GM12878 (cell line): ENCODE results near the gene NEK8. TPM values are rescaled to one million over a fixed set of nuclear protein-coding genes. Genes with fewer than 3 reads are reported as not detected.

Source experiments
- ATAC-seq: fragments of 200-7000 bp; cut with Tn5 transposase; 3 replicates; pipeline ENCODE4 v1.9.1; 2020; ENCODE audit warnings: mild to moderate bottlenecking, moderate library complexity
- BruUV-seq: library from RNA; stranded (reverse); fragments of 400-500 nt; replicated peaks from 2 replicates; lab custom pipeline; 2021; lab: Mats Ljungman, UMichigan
- CTCF ChIA-PET: fragments of 300-600 bp; sonication (Branson Sonifier 250); formaldehyde crosslinking; extraction: SDS; loops from one replicate; lab custom pipeline; 2021; ENCODE audit warnings: inconsistent platforms; lab: Yijun Ruan, JAX
- POLR2A ChIA-PET: fragments of 350-600 bp; formaldehyde crosslinking; extraction: SDS; loops from one replicate; lab custom pipeline; 2021; ENCODE audit warnings: inconsistent platforms; lab: Charles Lee
- RAD21 ChIA-PET: fragments of 300-600 bp; sonication (Branson Sonifier 250); formaldehyde crosslinking; loops from one replicate; lab custom pipeline; 2023; ENCODE audit warnings: antibody characterized with exemption; ENCODE audit not compliant: unreplicated experiment; lab: Charles Lee
- SMC1A ChIA-PET: fragments of 300-600 bp; sonication (Branson Sonifier 250); formaldehyde crosslinking; loops from one replicate; lab custom pipeline; 2023; ENCODE audit not compliant: unreplicated experiment, uncharacterized antibody; lab: Charles Lee
- DNase-seq: peaks from one replicate; pipeline ENCODE4 v3.0.0-alpha.2; 2011; ENCODE audit warnings: low read depth, low spot score
- FAIRE-seq: peaks from 3 replicates; lab custom pipeline; 2011; peaks lifted over from hg19 to GRCh38; lab: Jason Lieb, UNC
- H2AFZ ChIP-seq: 2 replicates; pipeline ENCODE4 v1.6.0; 2011; ENCODE audit warnings: low read depth, low read length, control low read depth; ENCODE audit not compliant: control insufficient read depth
- H3K27ac ChIP-seq: 2 replicates; pipeline ENCODE4 v1.5.1; 2011; ENCODE audit warnings: control low read depth; ENCODE audit not compliant: control insufficient read depth, insufficient read depth
- H3K27me3 ChIP-seq, 2 experiments: replicated peaks in 1 of 2; 2 replicates each; pipeline versions ENCODE4 v1.6.0 to v1.6.1; 2011; ENCODE audit warnings: low read length in 1 of 2; ENCODE audit not compliant: control insufficient read depth in 2 of 2, insufficient read depth in 2 of 2
- H3K36me3 ChIP-seq, 2 experiments: 2 replicates each; pipeline ENCODE4 v1.5.1; 2011; ENCODE audit warnings: low read length in 1 of 2; ENCODE audit not compliant: control insufficient read depth in 2 of 2, insufficient read depth in 2 of 2
- H3K4me1 ChIP-seq: 2 replicates; pipeline ENCODE4 v1.6.1; 2011; ENCODE audit warnings: mild to moderate bottlenecking, low read length, moderate library complexity, mixed read lengths; ENCODE audit not compliant: control insufficient read depth, insufficient read depth
- H3K4me2 ChIP-seq: 2 replicates; pipeline ENCODE4 v1.6.0; 2011; ENCODE audit warnings: control low read depth; ENCODE audit not compliant: control insufficient read depth, insufficient read depth
- H3K4me3 ChIP-seq: fragments of 200-600 bp; sonication (generic); 2 replicates; pipeline ENCODE4 v1.5.1; 2016
- H3K79me2 ChIP-seq: 2 replicates; pipeline ENCODE4 v1.6.0; 2011; ENCODE audit warnings: low read length; ENCODE audit not compliant: control insufficient read depth, insufficient read depth
- H3K9ac ChIP-seq: 2 replicates; pipeline ENCODE4 v1.8.0; 2011; ENCODE audit warnings: low read length, control low read depth, mixed read lengths; ENCODE audit not compliant: control insufficient read depth, insufficient read depth
- H3K9me3 ChIP-seq: replicated peaks from 3 replicates; pipeline ENCODE4 v1.5.1; 2011; ENCODE audit warnings: mild to moderate bottlenecking, low read length; ENCODE audit not compliant: control insufficient read depth, insufficient read depth
- H4K20me1 ChIP-seq: 2 replicates; pipeline ENCODE4 v1.6.0; 2011; ENCODE audit not compliant: control insufficient read depth, insufficient read depth
- CHD2 ChIP-seq: IDR thresholded peaks from 2 replicates; pipeline ENCODE4 v1.6.1; 2011; ENCODE audit warnings: low read depth, low read length, improper control_type of control experiment, borderline replicate concordance
- CREM ChIP-seq: IDR thresholded peaks from 2 replicates; pipeline ENCODE4 v1.6.1; 2014; ENCODE audit warnings: antibody characterized with exemption, low read depth
- EED ChIP-seq: sonication (generic); IDR thresholded peaks from 2 replicates; pipeline ENCODE4 v1.6.1; 2016; ENCODE audit warnings: antibody characterized with exemption, low read depth
- IKZF2 ChIP-seq, 2 experiments: fragments of 450-650 bp; IDR thresholded peaks; 2 replicates each; pipeline ENCODE4 v1.6.1; 2017; ENCODE audit warnings: mild to moderate bottlenecking in 2 of 2, moderate library complexity in 2 of 2
- PAX8 ChIP-seq: fragments of 450-650 bp; IDR thresholded peaks from 2 replicates; pipeline ENCODE4 v1.6.1; 2017; ENCODE audit warnings: mild to moderate bottlenecking, moderate library complexity
- POLR2A ChIP-seq: IDR thresholded peaks from 2 replicates; pipeline ENCODE4 v1.6.1; 2011; ENCODE audit warnings: low read depth, mild to moderate bottlenecking, low read length
- PRDM15 ChIP-seq: fragments of 450-650 bp; formaldehyde crosslinking; IDR thresholded peaks from 2 replicates; pipeline ENCODE4 v1.4.0; 2020; ENCODE audit warnings: mild to moderate bottlenecking, moderate library complexity
- TAF1 ChIP-seq: IDR thresholded peaks from 2 replicates; pipeline ENCODE4 v1.6.1; 2011; ENCODE audit warnings: mild to moderate bottlenecking, low read depth, low read length, borderline replicate concordance
- YBX1 ChIP-seq: fragments of 450-650 bp; IDR thresholded peaks from 2 replicates; pipeline ENCODE4 v1.6.1; 2016; ENCODE audit warnings: antibody characterized with exemption
- YY1 ChIP-seq: IDR thresholded peaks from 2 replicates; pipeline ENCODE4 v1.6.1; 2011; ENCODE audit warnings: low read depth, mild to moderate bottlenecking, low read length
- ZBTB11 ChIP-seq: fragments of 450-650 bp; formaldehyde crosslinking; IDR thresholded peaks from 2 replicates; pipeline ENCODE4 v1.5.0; 2022; ENCODE audit warnings: mild to moderate bottlenecking, missing genetic modification characterization
- ZSCAN29 ChIP-seq: fragments of 450-650 bp; IDR thresholded peaks from 2 replicates; pipeline ENCODE4 v1.6.1; 2017; ENCODE audit warnings: mild to moderate bottlenecking, moderate library complexity
- WGBS: methylation state at CpG from one replicate; pipeline ENCODE4 v1.1.6; 2016; ENCODE audit warnings: low lambda C conversion rate; ENCODE audit not compliant: insufficient replicate concordance, insufficient coverage; ENCODE audit errors: missing lambda C conversion rate; 5-methylcytosine and 5-hydroxymethylcytosine counted together
- in situ Hi-C: fragments of 300-500 bp; cut with MboI; formaldehyde crosslinking; loops from 9 replicates; pipeline ENCODE4 v1.14.3; 2018; ENCODE audit warnings: mixed read lengths
- intact Hi-C: fragments of 100-400 bp; cut with micrococcal nuclease; formaldehyde crosslinking; loops from one replicate; pipeline ENCODE4 v1.14.2; 2022; ENCODE audit not compliant: unreplicated experiment
- polyA plus RNA-seq, 11 experiments: library from polyadenylated mRNA; depleted of rRNA in 4 of 11; unstranded in 6 of 11; stranded (reverse) in 5 of 11; fragments of >200 nt; fragmentation: Nextera tagmentation in 4 of 11; fragmentation: Illumina TruSeq in 1 of 11; extraction: Ambion mirVana in 4 of 11; extraction: Trizol in 1 of 11; gene quantifications; 1 replicate in 1 of 11; 2 replicates in 10 of 11; pipeline versions ENCODE4 v1.2.1 to v1.2.3, GENCODE V29; 2011 to 2016; ENCODE audit warnings: inconsistent platforms in 2 of 11, missing spikeins in 2 of 11, low read depth in 1 of 11
- total RNA-seq, 4 experiments: library from RNA; depleted of rRNA in 3 of 4; stranded (reverse); fragments of >200 nt in 3 of 4; fragmentation: Illumina TruSeq in 1 of 4; extraction: Trizol in 1 of 4; gene quantifications; 2 replicates each; pipeline versions ENCODE4 v1.2.1 to v1.2.3, GENCODE V29; 2013 to 2021
- TF ChIP-seq, protein P1 (sequence below): fragments of 150-350 bp; IDR thresholded peaks from 2 replicates; pipeline ENCODE4 v1.6.1; 2014; ENCODE audit warnings: mild to moderate bottlenecking, low read depth, low read length
- TF ChIP-seq, protein P2 (sequence below): fragments of 450-650 bp; IDR thresholded peaks from 2 replicates; pipeline ENCODE4 v1.6.1; 2016; ENCODE audit warnings: mild to moderate bottlenecking

Gene NEK8
- total and polyA plus RNA-seq, 10 of the 15 experiments (the other 5 are each of a cell fraction or from before 2014, with no cell fraction given): 2.3 to 14.3 (median 9.4) TPM

DNA sequence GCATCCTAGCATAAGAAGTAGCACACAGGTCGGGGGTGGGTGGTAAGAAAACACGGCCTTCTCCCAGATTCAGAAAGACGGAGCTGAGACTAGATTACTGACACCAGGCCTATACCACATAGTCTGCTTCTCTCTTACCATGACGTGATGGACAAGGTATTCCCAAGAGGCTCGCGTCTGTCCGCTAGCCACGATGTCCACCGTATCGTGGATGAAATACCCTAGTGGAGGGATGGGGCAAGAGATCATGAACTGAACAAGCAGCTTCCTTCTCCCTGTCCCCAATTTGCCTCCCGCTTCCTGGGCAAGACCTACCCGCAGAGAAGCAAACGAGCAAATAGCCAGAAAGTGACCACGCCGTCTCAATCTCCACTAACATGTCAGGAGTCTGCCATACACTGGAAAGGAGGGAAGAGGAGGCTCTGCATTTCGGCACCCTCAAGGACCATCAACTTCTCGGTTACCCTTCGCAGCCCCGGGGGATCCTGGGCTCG is 3.4 kb upstream of the NEK8 start:
- Histone ChIP-seq H3K4me1 (peaks cover 23% of the 10 kb centered on the region), H3K36me3 (peaks cover 12 to 20% of the 10 kb centered on the region in 2 experiments; a peak in 3 of 4 replicates), H3K9ac (peak overlapping the region; percentile 69), H3K27me3 (no peaks in the 10 kb centered on the region), H2AFZ (no peak overlapping the region), H3K4me3 (peak overlapping the region; percentile 72), H3K9me3 (no peaks in the 10 kb centered on the region), H3K79me2 (peaks cover 37% of the 10 kb centered on the region), H3K4me2 (peak overlapping the region; percentile 82), H4K20me1 (no peaks in the 10 kb centered on the region), H3K27ac (peak overlapping the region; percentile 74)
- ChIA-PET CTCF (interaction anchor here (1.0 to 12.6 kb wide), 6 partner anchors 24 to 392 kb away, joined by 3 to 394 read pairs (median 30); partner anchors contain the start of gene BLTP2), RAD21 (interaction anchor here (1.0 to 6.8 kb wide), 8 partner anchors 10 to 228 kb away, joined by 3 to 375 read pairs (median 5); partner anchors contain the start of genes BLTP2, FLOT2, PROCA1 and TRAF4), SMC1A (interaction anchor here (0.7 to 11.3 kb wide), 9 partner anchors 10 to 1424 kb away, joined by 3 to 326 read pairs (median 3); partner anchors contain the start of genes BLTP2, PROCA1 and TRAF4), POLR2A (interaction anchor here (1.4 to 17.2 kb wide), 5 partner anchors 10 to 177 kb away, joined by 4 to 485 read pairs (median 9); partner anchors contain the start of genes BLTP2, PROCA1 and TRAF4)
- in situ Hi-C loops (loop anchor here (25.0 kb wide), 1 partner anchor 1263 kb away; the partner anchor contains the start of gene KSR1), intact Hi-C loops (loop anchor here (5.0 to 10.0 kb wide), 2 partner anchors 117 to 390 kb away; partner anchors contain the start of gene FAM222B)
- FAIRE-seq (no peak), ATAC-seq (no peak), DNase-seq (no peak)
- BruUV-seq: no TSS peak
- WGBS: 2% methylated on average over 20 of the region's 20 CpGs
- TF ChIP-seq CHD2 (peak; percentile 26; the same call in 1 of the 2 replicates), POLR2A (peak; percentile 41), PAX8 (no peak), EED (no peak), TAF1 (no peak), IKZF2 (IDR thresholded peaks at IDR 0.05) (0 out of 4 replicates have a peak, but pooled peaks of 1 of the 2 experiments have one; percentile 7), YY1 (0 out of 2 replicates have a peak, but pooled peaks have one; percentile 6), YBX1 (no peak), CREM (0 out of 2 replicates have a peak, but pooled peaks have one; percentile 4), ZSCAN29 (no peak), ZBTB11 (CRISPR knock-in tag) (no peak), PRDM15 (CRISPR knock-in tag) (no peak)
- TF ChIP-seq, protein P1, sequence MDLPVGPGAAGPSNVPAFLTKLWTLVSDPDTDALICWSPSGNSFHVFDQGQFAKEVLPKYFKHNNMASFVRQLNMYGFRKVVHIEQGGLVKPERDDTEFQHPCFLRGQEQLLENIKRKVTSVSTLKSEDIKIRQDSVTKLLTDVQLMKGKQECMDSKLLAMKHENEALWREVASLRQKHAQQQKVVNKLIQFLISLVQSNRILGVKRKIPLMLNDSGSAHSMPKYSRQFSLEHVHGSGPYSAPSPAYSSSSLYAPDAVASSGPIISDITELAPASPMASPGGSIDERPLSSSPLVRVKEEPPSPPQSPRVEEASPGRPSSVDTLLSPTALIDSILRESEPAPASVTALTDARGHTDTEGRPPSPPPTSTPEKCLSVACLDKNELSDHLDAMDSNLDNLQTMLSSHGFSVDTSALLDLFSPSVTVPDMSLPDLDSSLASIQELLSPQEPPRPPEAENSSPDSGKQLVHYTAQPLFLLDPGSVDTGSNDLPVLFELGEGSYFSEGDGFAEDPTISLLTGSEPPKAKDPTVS: 0 out of 2 replicates have a peak, but pooled peaks have one; percentile 28
- TF ChIP-seq, protein P2, sequence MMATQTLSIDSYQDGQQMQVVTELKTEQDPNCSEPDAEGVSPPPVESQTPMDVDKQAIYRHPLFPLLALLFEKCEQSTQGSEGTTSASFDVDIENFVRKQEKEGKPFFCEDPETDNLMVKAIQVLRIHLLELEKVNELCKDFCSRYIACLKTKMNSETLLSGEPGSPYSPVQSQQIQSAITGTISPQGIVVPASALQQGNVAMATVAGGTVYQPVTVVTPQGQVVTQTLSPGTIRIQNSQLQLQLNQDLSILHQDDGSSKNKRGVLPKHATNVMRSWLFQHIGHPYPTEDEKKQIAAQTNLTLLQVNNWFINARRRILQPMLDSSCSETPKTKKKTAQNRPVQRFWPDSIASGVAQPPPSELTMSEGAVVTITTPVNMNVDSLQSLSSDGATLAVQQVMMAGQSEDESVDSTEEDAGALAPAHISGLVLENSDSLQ: no peak
